Measurements from ENCODE around the gene ZNF677. TPM values are rescaled to one million over a fixed set of nuclear protein-coding genes. Genes with fewer than 3 reads are reported as not detected.
"Not testable (repeated sequence)": the region's sequence is repeated elsewhere in the genome, so short reads cannot be mapped to it uniquely, and the experiment has no call there.

Gene ZNF677
- not detected in 2 replicates for total RNA-seq (2014; rRNA removed; shearing (Covaris generic))
- not detected in 2 replicates for polyA plus RNA-seq (2014; cell fraction: nucleus; rRNA removed)

- no peak for DNase-seq (ENCODE audit: extremely low read depth, low read depth)
These were observed at the start of gene ZNF677 for GRCh38 chr19:53254411-53255341. Gene ZNF677 (minus strand): TSS chr19:53254873. CDS start chr19:53251550, 3,323 bp downstream.

DNA sequence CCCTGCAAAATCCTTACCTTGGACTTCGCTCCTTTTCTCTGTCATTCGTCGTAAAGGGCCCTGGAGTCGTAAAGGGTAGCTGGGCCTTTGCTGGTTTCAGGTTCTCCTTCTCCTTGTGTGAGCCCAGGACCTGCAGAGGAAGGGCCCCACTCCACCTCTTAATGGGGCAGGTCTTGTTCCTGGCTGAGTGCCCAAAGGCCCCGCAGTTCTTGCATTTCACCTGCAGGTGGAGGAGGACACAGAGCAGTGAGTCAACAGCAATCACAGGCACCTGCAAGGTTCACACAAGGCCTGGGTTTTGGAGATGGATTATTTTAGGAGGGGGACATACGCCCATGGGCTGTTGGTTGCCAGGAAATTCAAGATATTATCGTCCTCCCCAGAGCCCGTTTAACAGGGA, 46.7 kb upstream of the ZNF677 start:
- DNase-seq (ENCODE audit: extremely low read depth, low read depth): not testable (repeated sequence)

GRCh38 chr19:53294786-53295441, 40.2 kb upstream of the ZNF677 start:
- DNase-seq (ENCODE audit: extremely low read depth, low read depth): no peak

GRCh38 chr19:53290758-53291549, 36.3 kb upstream of the ZNF677 start:
- DNase-seq (ENCODE audit: extremely low read depth, low read depth): no peak

DNA sequence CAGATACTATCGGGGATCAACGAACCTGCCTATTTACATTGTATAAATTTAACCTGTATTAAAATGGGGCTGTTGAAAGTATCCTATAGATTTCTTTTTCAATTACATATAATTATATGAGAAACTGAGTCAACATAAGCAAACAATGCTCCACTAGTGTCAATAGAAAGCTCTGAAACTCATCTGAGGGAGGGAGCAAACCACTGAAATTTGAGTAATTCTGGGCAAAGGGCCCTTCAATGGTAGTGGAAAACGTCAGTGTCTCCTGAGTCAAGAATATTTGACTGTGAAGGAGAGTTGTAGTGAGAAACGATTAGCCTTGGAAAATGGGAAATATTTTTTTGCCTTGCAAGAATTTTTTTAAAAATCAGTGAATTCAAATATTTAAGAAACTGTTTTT, 30.4 kb upstream of the ZNF677 start:
- DNase-seq (ENCODE audit: extremely low read depth, low read depth): no peak

- DNase-seq (ENCODE audit: extremely low read depth, low read depth): not testable (repeated sequence)
These were observed 27.3 kb upstream of the ZNF677 start for GRCh38 chr19:53281947-53282346.

DNA sequence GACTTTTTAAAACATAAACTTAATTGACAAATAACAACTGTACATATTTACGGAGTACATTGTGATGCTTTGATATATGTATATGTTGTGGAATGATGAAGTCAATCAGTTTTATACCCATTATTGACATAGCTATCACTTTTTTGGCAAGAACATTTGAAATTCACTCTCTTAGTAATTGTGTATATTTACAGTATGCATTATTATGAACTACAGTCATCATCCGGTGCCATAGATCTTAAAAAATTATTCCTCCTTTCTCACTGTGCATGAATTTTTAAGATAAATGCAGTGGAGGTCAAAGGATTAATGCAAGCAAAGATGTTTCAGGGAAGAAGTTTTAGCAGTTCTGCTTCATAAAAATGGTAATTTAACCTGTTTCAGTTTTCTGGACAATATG, 20.8 kb upstream of the ZNF677 start:
- no peak for DNase-seq (ENCODE audit: extremely low read depth, low read depth)

GRCh38 chr19:53272044-53272443, 17.4 kb upstream of the ZNF677 start:
- no peak for DNase-seq (ENCODE audit: extremely low read depth, low read depth)

GRCh38 chr19:53269861-53270260, 15.2 kb upstream of the ZNF677 start:
- not testable (repeated sequence) for DNase-seq (ENCODE audit: extremely low read depth, low read depth)

- DNase-seq (ENCODE audit: extremely low read depth, low read depth): not testable (repeated sequence)
These were observed 12.9 kb upstream of the ZNF677 start, which contains the start of gene VN1R4 for GRCh38 chr19:53267623-53268022. Gene VN1R4 (minus strand): TSS chr19:53267723. CDS start chr19:53267665, 58 bp downstream.

GRCh38 chr19:53257715-53258342, 3.2 kb upstream of the ZNF677 start, which contains the start of gene VN1R2:
Gene VN1R2 (plus strand): TSS chr19:53258292. CDS start chr19:53258376, 84 bp downstream.
- not testable (repeated sequence) for DNase-seq (ENCODE audit: extremely low read depth, low read depth)

DNA sequence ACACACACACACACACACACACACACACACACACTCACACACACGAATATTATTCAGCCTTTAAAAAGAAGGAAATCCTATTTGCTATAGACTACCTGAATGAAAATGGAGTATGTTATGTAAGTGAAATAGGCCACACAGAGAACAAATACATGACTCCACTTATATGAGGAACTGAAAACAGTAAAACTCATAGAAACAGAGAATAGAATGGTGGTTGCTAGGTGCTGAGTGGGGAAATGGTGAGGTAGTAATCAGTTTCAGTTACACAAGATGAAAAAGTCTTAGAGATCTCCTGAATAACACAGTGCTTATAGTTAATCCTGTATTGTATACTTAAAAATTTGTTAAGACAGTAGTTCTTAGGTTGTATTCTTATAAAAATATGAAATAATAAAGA, 8.2 kb downstream of the ZNF677 start:
- DNase-seq (ENCODE audit: extremely low read depth, low read depth): no peak

DNA sequence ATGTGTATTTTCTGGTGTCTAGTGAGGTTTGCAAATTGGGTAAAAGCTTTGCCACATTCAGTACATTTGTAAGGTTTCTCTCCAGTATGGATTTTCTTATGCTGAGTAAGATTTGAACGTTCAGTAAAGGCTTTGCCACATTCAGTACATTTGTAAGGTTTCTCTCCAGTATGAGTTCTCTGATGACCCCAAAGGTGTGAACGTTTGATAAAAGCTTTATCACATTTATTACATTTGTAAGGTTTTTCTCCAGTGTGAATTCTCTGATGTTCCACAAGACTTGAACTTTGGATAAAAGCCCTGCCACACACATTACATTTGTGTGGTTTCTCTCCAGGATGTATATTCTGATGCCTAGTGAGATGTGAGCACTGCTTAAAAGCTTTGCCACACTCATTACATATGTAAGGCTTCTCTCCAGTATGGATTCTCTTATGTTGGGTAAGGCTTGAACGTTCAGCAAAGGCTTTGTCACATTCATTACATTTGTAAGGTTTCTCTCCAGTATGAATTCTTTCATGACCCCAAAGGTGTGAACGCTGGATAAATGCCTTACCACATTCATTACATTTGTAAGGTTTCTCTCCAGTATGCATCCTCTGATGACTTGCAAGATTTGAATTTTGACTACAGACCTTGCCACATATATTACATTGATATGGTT, 17.4 kb downstream of the ZNF677 start:
- no peak for DNase-seq (ENCODE audit: extremely low read depth, low read depth)

DNA sequence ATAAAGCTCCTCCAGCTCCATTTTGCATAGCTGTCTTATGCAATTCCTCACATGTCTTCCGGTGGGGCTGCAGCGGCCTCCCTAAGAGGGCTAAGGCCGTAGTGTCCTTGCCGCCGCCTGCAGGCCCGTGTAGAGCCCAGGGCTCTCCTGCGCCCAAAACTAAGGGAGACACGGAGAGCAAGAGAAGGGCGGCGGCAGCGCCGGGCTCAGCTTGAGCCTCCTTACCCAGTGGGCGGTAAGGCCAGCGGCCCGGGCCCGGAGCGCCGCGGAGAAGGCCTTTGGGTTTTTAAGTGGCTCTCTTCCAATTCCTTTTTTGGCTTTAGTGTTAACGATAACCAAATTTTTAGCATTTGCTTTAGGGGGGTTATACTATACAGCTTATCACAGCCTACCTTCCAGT, 30.1 kb downstream of the ZNF677 start:
- no peak for DNase-seq (ENCODE audit: extremely low read depth, low read depth)

DNA sequence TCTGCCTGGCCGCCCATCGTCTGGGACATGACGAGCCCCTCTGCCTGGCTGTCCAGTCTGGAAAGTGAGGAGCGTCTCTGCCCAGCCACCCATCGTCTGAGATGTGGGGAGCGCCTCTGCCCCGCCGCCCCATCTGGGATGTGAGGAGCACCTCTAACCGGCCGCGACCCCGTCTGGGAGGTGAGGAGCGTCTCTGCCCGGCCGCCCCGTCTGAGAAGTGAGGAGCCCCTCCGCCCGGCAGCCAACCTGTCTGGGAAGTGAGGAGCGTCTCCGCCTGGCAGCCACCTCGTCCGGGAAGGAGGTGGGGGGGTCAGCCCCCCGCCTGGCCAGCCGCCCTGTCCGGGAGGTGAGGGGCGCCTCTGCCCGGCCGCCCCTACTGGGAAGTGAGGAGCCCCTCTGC, 32.0 kb downstream of the ZNF677 start:
- DNase-seq (ENCODE audit: extremely low read depth, low read depth): not testable (repeated sequence)

DNA sequence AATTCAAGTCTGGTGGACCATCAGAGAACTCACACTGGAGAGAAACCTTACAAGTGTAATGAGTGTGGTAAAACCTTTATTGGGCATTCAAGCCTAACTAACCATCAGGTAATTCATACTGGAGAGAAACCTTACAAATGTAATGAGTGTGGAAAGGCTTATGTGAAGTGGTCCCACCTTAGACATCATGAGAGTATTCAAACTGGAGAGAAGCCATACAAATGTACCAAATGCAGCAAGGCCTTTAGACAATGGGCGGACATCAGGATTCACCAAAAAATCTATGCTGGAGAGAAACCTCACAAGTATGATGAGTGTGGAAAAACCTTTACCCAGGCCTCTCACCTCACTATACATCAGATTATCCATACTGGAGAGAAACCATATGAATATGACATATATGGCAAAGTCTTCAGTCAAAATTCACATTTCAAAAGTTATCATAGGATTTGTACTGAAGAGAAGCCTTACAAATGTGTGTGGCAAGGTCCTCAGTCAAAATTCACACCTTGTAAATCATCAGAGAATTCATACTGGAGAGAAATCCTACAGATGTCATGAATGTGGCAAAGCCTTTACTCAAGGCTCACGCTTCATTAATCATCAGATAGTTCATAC, 41.9 kb downstream of the ZNF677 start:
- DNase-seq (ENCODE audit: extremely low read depth, low read depth): no peak

- DNase-seq (ENCODE audit: extremely low read depth, low read depth): not testable (repeated sequence)
These were observed 43.1 kb downstream of the ZNF677 start for GRCh38 chr19:53211554-53211953.

DNA sequence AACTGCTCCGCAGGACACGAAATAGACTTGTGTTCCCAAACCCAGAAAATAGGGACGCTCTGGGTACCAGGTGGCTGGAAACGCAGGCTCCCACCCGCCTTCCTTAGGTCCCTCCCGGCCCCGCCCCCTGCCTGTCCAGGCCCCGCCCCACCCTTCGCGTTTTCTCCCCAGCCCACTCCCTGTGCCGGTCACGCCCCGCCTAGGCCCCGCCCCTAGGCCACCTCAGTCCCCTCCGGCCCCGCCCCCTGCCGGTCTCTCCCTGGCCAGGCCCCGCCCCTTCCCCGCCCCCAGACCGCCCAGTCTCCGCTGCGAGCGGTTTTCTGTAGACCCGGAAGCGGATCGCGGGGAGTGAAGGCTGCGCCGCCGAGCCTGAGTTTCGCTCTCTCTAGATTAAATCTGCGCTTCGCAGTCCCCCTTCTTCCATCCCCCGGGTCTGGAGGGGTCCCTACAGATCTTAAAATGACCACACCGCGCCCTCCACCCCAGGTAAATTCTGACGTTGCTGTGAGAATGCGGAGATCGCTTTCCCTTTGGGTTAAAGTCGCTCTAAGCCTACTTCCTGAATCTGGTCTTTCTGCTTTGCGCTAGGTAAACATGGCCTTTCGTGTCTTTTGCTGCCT, 57.8 kb downstream of the ZNF677 start:
- peak; percentile 31 for DNase-seq (ENCODE audit: extremely low read depth, low read depth)
